ENCODE results near the gene UTP4. TPM values are rescaled to one million over a fixed set of nuclear protein-coding genes. Genes with fewer than 3 reads are reported as not detected.

The UTP4 gene
- total RNA-seq, 1 donor from 2014 or later = 13.3 TPM

DNA sequence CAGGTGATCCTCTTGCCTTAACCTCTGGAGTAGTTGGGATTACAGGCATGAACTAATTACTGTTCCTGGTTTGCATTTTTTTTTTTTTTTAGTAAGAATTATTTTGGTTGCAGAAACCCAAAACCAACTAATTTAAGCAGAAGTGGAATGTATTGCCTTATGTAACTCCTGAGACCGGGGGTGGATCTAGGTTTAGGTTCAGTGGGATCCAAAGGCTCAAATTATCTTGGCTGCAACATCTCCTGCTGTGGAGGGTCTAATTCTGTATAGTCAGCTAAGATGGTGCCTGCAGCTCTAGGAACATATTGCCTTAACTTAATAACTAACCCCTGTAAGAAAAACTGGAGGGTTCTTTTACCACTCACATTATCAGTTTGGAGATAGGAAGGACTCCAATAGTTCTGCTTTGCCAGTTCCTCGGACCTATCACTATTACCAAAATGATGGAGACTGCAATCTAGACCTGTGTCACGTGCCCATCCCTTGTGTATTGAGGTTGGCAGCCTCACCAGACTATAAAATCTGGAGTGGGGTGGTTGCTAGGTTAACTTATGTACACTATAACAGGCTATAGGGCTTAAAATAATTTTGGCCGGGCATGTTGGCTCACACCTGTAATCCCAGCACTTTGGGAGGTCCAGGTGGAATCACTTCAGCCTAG lies 63.0 kb downstream of the UTP4 start:
- Histone ChIP-seq H3F3A (ENCODE audit: low read depth) (peaks cover 4% of the 10 kb centered on the region), H3K79me2 (ENCODE audit: low read depth) (peaks cover 94% of the 10 kb centered on the region), H3K9me3 (ENCODE audit: low read depth) (no peaks in the 10 kb centered on the region), H3K27ac (no peak overlapping the region), H3K9ac (no peak overlapping the region), H3K36me3 (no peaks in the 10 kb centered on the region), H3K27me3 (no peaks in the 10 kb centered on the region), H3K4me1 (no peaks in the 10 kb centered on the region), H2AFZ (replicated peaks) (no peak overlapping the region), H3K4me3 (no peak overlapping the region), H3K4me2 (no peak overlapping the region), H4K20me1 (ENCODE audit: low read depth) (peaks cover 25% of the 10 kb centered on the region)
- TF ChIP-seq EZH2phosphoT487 (IDR thresholded peaks at IDR 0.05) = no peak
- TF ChIP-seq EZH2 (IDR thresholded peaks at IDR 0.05) = no peak
- TF ChIP-seq, protein P1, sequence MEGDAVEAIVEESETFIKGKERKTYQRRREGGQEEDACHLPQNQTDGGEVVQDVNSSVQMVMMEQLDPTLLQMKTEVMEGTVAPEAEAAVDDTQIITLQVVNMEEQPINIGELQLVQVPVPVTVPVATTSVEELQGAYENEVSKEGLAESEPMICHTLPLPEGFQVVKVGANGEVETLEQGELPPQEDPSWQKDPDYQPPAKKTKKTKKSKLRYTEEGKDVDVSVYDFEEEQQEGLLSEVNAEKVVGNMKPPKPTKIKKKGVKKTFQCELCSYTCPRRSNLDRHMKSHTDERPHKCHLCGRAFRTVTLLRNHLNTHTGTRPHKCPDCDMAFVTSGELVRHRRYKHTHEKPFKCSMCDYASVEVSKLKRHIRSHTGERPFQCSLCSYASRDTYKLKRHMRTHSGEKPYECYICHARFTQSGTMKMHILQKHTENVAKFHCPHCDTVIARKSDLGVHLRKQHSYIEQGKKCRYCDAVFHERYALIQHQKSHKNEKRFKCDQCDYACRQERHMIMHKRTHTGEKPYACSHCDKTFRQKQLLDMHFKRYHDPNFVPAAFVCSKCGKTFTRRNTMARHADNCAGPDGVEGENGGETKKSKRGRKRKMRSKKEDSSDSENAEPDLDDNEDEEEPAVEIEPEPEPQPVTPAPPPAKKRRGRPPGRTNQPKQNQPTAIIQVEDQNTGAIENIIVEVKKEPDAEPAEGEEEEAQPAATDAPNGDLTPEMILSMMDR (IDR thresholded peaks at IDR 0.05) = no peak
- Mint-ChIP-seq H3K27ac (no peak overlapping the region), H3K9me3 (no peaks in the 10 kb centered on the region), H3K4me3 (no peak overlapping the region), H3K27me3 (ENCODE audit: insufficient read depth, low read depth) (no peaks in the 10 kb centered on the region), H3K4me1 (no peaks in the 10 kb centered on the region), H3K36me3 (peaks cover 5% of the 10 kb centered on the region)
- DNase-seq (ENCODE audit: low spot score) = no peak

DNA sequence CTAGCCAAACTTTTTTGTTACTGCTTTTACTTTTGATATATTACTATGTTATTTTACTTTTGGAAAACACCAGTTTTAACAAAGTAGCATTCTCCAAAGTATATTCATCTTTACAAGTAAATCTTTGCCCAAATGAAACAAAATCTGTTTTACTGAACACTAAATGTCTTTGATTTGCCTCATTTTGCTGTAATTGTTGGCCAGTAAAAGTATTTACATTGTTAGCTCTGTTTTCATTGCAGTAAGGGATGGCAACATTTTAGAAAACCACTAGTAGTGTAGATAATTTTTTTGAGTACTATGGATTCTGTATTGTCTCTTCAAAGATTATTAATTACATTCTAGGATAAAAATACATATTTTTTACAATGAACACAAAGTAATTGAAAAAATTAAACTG lies 65.1 kb downstream of the UTP4 start:
- Histone ChIP-seq H3F3A (ENCODE audit: low read depth) (no peaks in the 10 kb centered on the region), H3K4me2 (no peak overlapping the region), H3K27ac (no peak overlapping the region), H3K27me3 (no peaks in the 10 kb centered on the region), H3K4me3 (no peak overlapping the region), H3K36me3 (no peaks in the 10 kb centered on the region), H3K9me3 (ENCODE audit: low read depth) (no peaks in the 10 kb centered on the region), H4K20me1 (ENCODE audit: low read depth) (peaks cover 19% of the 10 kb centered on the region), H3K9ac (no peak overlapping the region), H3K4me1 (no peaks in the 10 kb centered on the region), H3K79me2 (ENCODE audit: low read depth) (peaks cover 85% of the 10 kb centered on the region), H2AFZ (replicated peaks) (no peak overlapping the region)
- Mint-ChIP-seq H3K36me3 (no peaks in the 10 kb centered on the region), H3K9me3 (no peaks in the 10 kb centered on the region), H3K27me3 (ENCODE audit: insufficient read depth, low read depth) (no peaks in the 10 kb centered on the region), H3K4me3 (no peak overlapping the region), H3K27ac (no peak overlapping the region), H3K4me1 (peaks cover 2% of the 10 kb centered on the region)
- TF ChIP-seq EZH2 (IDR thresholded peaks at IDR 0.05) (no peak), EZH2phosphoT487 (IDR thresholded peaks at IDR 0.05) (no peak)
- TF ChIP-seq, protein P1 (IDR thresholded peaks at IDR 0.05) = no peak
- no peak for DNase-seq (ENCODE audit: low spot score)

DNA sequence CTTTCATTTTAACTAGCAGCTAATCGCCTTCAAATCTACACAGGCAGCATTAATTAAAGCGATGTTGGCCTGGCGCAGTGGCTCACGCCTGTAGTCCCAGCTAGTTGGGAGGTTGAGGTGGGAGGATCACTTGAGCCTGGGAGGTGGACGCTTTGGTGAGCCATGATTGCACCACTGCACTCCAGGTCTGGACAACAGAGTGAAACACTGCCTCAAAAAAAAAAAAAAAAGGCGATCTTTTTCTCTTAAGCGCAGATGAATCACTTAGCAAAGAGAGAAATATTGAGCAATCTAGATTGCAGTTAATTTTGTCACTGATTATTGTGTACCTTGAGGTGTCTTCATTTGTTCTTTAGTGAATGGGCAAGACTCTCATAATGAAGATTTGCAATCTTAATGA lies 66.9 kb downstream of the UTP4 start:
- Mint-ChIP-seq H3K4me1 (peaks cover 6% of the 10 kb centered on the region), H3K4me3 (no peak overlapping the region), H3K27ac (no peak overlapping the region), H3K9me3 (no peaks in the 10 kb centered on the region), H3K27me3 (ENCODE audit: insufficient read depth, low read depth) (no peaks in the 10 kb centered on the region), H3K36me3 (no peaks in the 10 kb centered on the region)
- Histone ChIP-seq H2AFZ (replicated peaks) (no peak overlapping the region), H3K9me3 (ENCODE audit: low read depth) (no peaks in the 10 kb centered on the region), H3K27me3 (no peaks in the 10 kb centered on the region), H4K20me1 (ENCODE audit: low read depth) (peaks cover 13% of the 10 kb centered on the region), H3F3A (ENCODE audit: low read depth) (no peaks in the 10 kb centered on the region), H3K4me3 (no peak overlapping the region), H3K79me2 (ENCODE audit: low read depth) (peaks cover 82% of the 10 kb centered on the region), H3K4me2 (no peak overlapping the region), H3K9ac (no peak overlapping the region), H3K36me3 (no peaks in the 10 kb centered on the region), H3K4me1 (no peaks in the 10 kb centered on the region), H3K27ac (no peak overlapping the region)
- TF ChIP-seq EZH2phosphoT487 (IDR thresholded peaks at IDR 0.05) = no peak
- TF ChIP-seq, protein P1 (IDR thresholded peaks at IDR 0.05) = no peak
- TF ChIP-seq EZH2 (IDR thresholded peaks at IDR 0.05) = no peak
- no peak for DNase-seq (ENCODE audit: low spot score)
